Astrocyte (in vitro differentiated cells and primary cell): ENCODE data around the gene EIF3K. TPM values are rescaled to one million over a fixed set of nuclear protein-coding genes. Genes with fewer than 3 reads are reported as not detected.

Experiments
- DNase-seq: peaks from one replicate; pipeline ENCODE4 v3.0.0-alpha.2; 2010; ENCODE audit warnings: low read depth
- FAIRE-seq: peaks from 2 replicates; lab custom pipeline; 2011; peaks lifted over from hg19 to GRCh38; lab: Jason Lieb, UNC
- H2AFZ ChIP-seq: 2 replicates; pipeline ENCODE4 v1.6.0; 2012; ENCODE audit warnings: low read depth, low read length, inconsistent platforms
- H3K27ac ChIP-seq: 2 replicates; pipeline ENCODE4 v1.5.1; 2011; ENCODE audit warnings: low read depth, low read length, inconsistent platforms
- H3K27me3 ChIP-seq: 2 replicates; pipeline ENCODE4 v1.6.0; 2011; ENCODE audit warnings: low read length, inconsistent platforms; ENCODE audit not compliant: insufficient read depth
- H3K36me3 ChIP-seq: 2 replicates; pipeline ENCODE4 v1.5.1; 2011; ENCODE audit warnings: low read length, inconsistent platforms; ENCODE audit not compliant: insufficient read depth
- H3K4me1 ChIP-seq: 2 replicates; pipeline ENCODE4 v1.5.1; 2011; ENCODE audit warnings: low read length, inconsistent platforms; ENCODE audit not compliant: insufficient read depth
- H3K4me2 ChIP-seq: 2 replicates; pipeline ENCODE4 v1.6.0; 2012; ENCODE audit warnings: low read length, inconsistent platforms
- H3K4me3 ChIP-seq: 2 replicates; pipeline ENCODE4 v1.5.1; 2011; ENCODE audit warnings: low read depth, mild to moderate bottlenecking, low read length, inconsistent platforms; ENCODE audit not compliant: insufficient read depth
- H3K79me2 ChIP-seq: 2 replicates; pipeline ENCODE4 v1.6.0; 2012; ENCODE audit warnings: mild to moderate bottlenecking, low read length, inconsistent platforms; ENCODE audit not compliant: insufficient read depth
- H3K9ac ChIP-seq: 2 replicates; pipeline ENCODE4 v1.6.0; 2012; ENCODE audit warnings: mild to moderate bottlenecking, low read length, inconsistent platforms
- H3K9me3 ChIP-seq: 2 replicates; pipeline ENCODE4 v1.5.1; 2012; ENCODE audit warnings: low read depth, mild to moderate bottlenecking, low read length, inconsistent platforms; ENCODE audit not compliant: insufficient read depth
- H4K20me1 ChIP-seq: 2 replicates; pipeline ENCODE4 v1.6.0; 2012; ENCODE audit warnings: low read length, inconsistent platforms; ENCODE audit not compliant: insufficient read depth
- H3K27ac Mint-ChIP-seq: one replicate; pipeline ENCODE4 v1.8.0; 2021; ENCODE audit warnings: mild to moderate bottlenecking, mixed read lengths; ENCODE audit not compliant: unreplicated experiment
- H3K27me3 Mint-ChIP-seq: one replicate; pipeline ENCODE4 v1.8.0; 2021; ENCODE audit warnings: low read depth, mixed read lengths; ENCODE audit not compliant: unreplicated experiment
- H3K36me3 Mint-ChIP-seq: one replicate; pipeline ENCODE4 v1.8.0; 2021; ENCODE audit warnings: low read depth, mixed read lengths; ENCODE audit not compliant: unreplicated experiment
- H3K4me1 Mint-ChIP-seq: one replicate; pipeline ENCODE4 v1.8.0; 2021; ENCODE audit warnings: low read depth, mixed read lengths; ENCODE audit not compliant: unreplicated experiment
- H3K4me3 Mint-ChIP-seq: one replicate; pipeline ENCODE4 v1.8.0; 2021; ENCODE audit warnings: mild to moderate bottlenecking, moderate library complexity, mixed read lengths; ENCODE audit not compliant: unreplicated experiment
- H3K9me3 Mint-ChIP-seq: one replicate; pipeline ENCODE4 v1.8.0; 2021; ENCODE audit warnings: mild to moderate bottlenecking, mixed read lengths; ENCODE audit not compliant: unreplicated experiment
- EZH2 ChIP-seq: IDR thresholded peaks from 2 replicates; pipeline ENCODE4 v1.6.1; 2012; ENCODE audit warnings: mild to moderate bottlenecking, low read length, inconsistent platforms; ENCODE audit not compliant: insufficient read depth
- total RNA-seq: library from RNA; stranded (reverse); gene quantifications from 2 replicates; pipeline ENCODE4 v1.2.1, GENCODE V29; 2021
- TF ChIP-seq, protein P1 (sequence below): IDR thresholded peaks from 2 replicates; pipeline ENCODE4 v1.5.1; 2011; ENCODE audit warnings: low read depth, mild to moderate bottlenecking, inconsistent platforms, low read length, moderate library complexity; ENCODE audit not compliant: insufficient read depth

EIF3K gene
- total RNA-seq, 1 donor from 2014 or later = 229 TPM

GRCh38 chr19:38656171-38656981 is 37.4 kb downstream of the EIF3K start:
- Mint-ChIP-seq H3K4me3 (peak overlapping the region; percentile 58), H3K36me3 (peaks cover 13% of the 10 kb centered on the region), H3K27ac (peak overlapping the region; percentile 100), H3K27me3 (no peaks in the 10 kb centered on the region), H3K9me3 (no peaks in the 10 kb centered on the region), H3K4me1 (peaks cover 82% of the 10 kb centered on the region)
- peaks cover 93% of the 10 kb centered on the region for H3K79me2 ChIP-seq
- H3K4me3 ChIP-seq = no peak overlapping the region
- peaks cover 3% of the 10 kb centered on the region for H3K36me3 ChIP-seq
- FAIRE-seq (no peak), DNase-seq (peak; percentile 54)
- peaks cover 56% of the 10 kb centered on the region for H4K20me1 ChIP-seq
- peak overlapping the region; percentile 100 for H3K9ac ChIP-seq
- no peaks in the 10 kb centered on the region for H3K27me3 ChIP-seq
- H2AFZ ChIP-seq = no peak overlapping the region
- no peak for TF ChIP-seq EZH2
- TF ChIP-seq, protein P1, sequence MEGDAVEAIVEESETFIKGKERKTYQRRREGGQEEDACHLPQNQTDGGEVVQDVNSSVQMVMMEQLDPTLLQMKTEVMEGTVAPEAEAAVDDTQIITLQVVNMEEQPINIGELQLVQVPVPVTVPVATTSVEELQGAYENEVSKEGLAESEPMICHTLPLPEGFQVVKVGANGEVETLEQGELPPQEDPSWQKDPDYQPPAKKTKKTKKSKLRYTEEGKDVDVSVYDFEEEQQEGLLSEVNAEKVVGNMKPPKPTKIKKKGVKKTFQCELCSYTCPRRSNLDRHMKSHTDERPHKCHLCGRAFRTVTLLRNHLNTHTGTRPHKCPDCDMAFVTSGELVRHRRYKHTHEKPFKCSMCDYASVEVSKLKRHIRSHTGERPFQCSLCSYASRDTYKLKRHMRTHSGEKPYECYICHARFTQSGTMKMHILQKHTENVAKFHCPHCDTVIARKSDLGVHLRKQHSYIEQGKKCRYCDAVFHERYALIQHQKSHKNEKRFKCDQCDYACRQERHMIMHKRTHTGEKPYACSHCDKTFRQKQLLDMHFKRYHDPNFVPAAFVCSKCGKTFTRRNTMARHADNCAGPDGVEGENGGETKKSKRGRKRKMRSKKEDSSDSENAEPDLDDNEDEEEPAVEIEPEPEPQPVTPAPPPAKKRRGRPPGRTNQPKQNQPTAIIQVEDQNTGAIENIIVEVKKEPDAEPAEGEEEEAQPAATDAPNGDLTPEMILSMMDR = no peak
- no peaks in the 10 kb centered on the region for H3K9me3 ChIP-seq
- peaks cover 92% of the 10 kb centered on the region for H3K4me1 ChIP-seq
- peak overlapping the region; percentile 87 for H3K4me2 ChIP-seq
- peak overlapping the region; percentile 99 for H3K27ac ChIP-seq

DNA sequence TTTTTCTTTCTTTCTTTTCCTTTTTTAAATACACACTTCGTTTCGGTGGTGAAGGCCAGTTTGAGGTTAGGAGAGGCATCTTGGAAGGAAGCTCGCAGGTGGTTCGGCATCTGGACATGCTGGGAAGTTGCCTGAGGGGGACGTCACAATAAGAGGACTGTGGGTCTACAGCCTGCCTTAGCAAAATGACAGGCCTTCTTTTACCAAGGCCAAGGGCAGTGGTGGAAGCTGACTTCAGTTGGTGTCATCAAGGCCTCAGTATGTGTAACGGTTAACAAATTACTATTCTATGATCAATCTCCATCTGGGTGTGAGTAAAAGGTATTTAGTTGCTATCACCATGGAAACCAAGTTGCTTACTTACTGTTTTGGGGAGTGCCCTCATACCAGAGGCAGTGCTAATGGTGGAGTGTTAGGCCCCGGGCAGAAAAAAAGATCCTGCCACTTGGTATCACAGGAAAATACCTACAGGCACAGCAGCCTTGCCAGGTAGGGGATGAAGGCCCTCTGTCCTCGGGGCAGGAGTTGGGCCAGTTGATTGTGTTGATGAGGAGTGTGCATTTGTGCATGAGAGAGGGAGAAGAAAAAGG is 38.7 kb downstream of the EIF3K start:
- peaks cover 81% of the 10 kb centered on the region for H3K4me1 Mint-ChIP-seq
- Histone ChIP-seq H2AFZ (no peak overlapping the region), H3K27me3 (no peaks in the 10 kb centered on the region), H3K36me3 (peaks cover 3% of the 10 kb centered on the region), H3K27ac (peak overlapping the region; percentile 99), H3K9me3 (no peaks in the 10 kb centered on the region), H3K9ac (peak overlapping the region; percentile 100), H3K4me3 (peak overlapping the region; percentile 22), H3K79me2 (peaks cover 92% of the 10 kb centered on the region), H4K20me1 (peaks cover 51% of the 10 kb centered on the region), H3K4me2 (peak overlapping the region; percentile 78), H3K4me1 (peaks cover 88% of the 10 kb centered on the region)
- no peak for FAIRE-seq
- H3K27ac Mint-ChIP-seq = peak overlapping the region; percentile 100
- peak; percentile 95 for DNase-seq
- no peaks in the 10 kb centered on the region for H3K27me3 Mint-ChIP-seq
- peak overlapping the region; percentile 73 for H3K4me3 Mint-ChIP-seq
- no peak for TF ChIP-seq EZH2
- TF ChIP-seq, protein P1 = no peak
- H3K36me3 Mint-ChIP-seq = peaks cover 13% of the 10 kb centered on the region
- no peaks in the 10 kb centered on the region for H3K9me3 Mint-ChIP-seq
